ENCODE data around the gene IL21R. TPM values are rescaled to one million over a fixed set of nuclear protein-coding genes. Genes with fewer than 3 reads are reported as not detected.

The IL21R gene
- total and polyA plus RNA-seq, 10 of the 15 experiments (the other 5 are each of a cell fraction or from before 2014, with no cell fraction given) = 5.3 to 138 (median 82.5) TPM

GRCh38 chr16:27404163-27404823 is 2.3 kb downstream of the IL21R start (continued):
- TF ChIP-seq NFYB (IDR thresholded peaks at IDR 0.05; ENCODE audit: insufficient read depth, low read depth, low read length) = no peak
- TF ChIP-seq, protein P1, sequence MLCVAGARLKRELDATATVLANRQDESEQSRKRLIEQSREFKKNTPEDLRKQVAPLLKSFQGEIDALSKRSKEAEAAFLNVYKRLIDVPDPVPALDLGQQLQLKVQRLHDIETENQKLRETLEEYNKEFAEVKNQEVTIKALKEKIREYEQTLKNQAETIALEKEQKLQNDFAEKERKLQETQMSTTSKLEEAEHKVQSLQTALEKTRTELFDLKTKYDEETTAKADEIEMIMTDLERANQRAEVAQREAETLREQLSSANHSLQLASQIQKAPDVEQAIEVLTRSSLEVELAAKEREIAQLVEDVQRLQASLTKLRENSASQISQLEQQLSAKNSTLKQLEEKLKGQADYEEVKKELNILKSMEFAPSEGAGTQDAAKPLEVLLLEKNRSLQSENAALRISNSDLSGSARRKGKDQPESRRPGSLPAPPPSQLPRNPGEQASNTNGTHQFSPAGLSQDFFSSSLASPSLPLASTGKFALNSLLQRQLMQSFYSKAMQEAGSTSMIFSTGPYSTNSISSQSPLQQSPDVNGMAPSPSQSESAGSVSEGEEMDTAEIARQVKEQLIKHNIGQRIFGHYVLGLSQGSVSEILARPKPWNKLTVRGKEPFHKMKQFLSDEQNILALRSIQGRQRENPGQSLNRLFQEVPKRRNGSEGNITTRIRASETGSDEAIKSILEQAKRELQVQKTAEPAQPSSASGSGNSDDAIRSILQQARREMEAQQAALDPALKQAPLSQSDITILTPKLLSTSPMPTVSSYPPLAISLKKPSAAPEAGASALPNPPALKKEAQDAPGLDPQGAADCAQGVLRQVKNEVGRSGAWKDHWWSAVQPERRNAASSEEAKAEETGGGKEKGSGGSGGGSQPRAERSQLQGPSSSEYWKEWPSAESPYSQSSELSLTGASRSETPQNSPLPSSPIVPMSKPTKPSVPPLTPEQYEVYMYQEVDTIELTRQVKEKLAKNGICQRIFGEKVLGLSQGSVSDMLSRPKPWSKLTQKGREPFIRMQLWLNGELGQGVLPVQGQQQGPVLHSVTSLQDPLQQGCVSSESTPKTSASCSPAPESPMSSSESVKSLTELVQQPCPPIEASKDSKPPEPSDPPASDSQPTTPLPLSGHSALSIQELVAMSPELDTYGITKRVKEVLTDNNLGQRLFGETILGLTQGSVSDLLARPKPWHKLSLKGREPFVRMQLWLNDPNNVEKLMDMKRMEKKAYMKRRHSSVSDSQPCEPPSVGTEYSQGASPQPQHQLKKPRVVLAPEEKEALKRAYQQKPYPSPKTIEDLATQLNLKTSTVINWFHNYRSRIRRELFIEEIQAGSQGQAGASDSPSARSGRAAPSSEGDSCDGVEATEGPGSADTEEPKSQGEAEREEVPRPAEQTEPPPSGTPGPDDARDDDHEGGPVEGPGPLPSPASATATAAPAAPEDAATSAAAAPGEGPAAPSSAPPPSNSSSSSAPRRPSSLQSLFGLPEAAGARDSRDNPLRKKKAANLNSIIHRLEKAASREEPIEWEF (IDR thresholded peaks at IDR 0.05; ENCODE audit: insufficient replicate concordance, low read depth, low read length) = no peak
- no peak for TF ChIP-seq YBX1 (IDR thresholded peaks at IDR 0.05)
- no peak for TF ChIP-seq SMAD5 (IDR thresholded peaks at IDR 0.05; ENCODE audit: low read depth)
- TF ChIP-seq SUPT20H (IDR thresholded peaks at IDR 0.05; ENCODE audit: borderline replicate concordance, control insufficient read depth, low read depth, low read length) = no peak
- TF ChIP-seq TCF3 (IDR thresholded peaks at IDR 0.05; ENCODE audit: borderline replicate concordance, insufficient read depth, low read depth, low read length) = no peak
- no peak for TF ChIP-seq IRF3 (IDR thresholded peaks at IDR 0.05)
- no peak for TF ChIP-seq ZNF207 (IDR thresholded peaks at IDR 0.05; ENCODE audit: borderline replicate concordance)
- TF ChIP-seq KLF5 (IDR thresholded peaks at IDR 0.05; ENCODE audit: partially characterized antibody) = no peak
- no peak for TF ChIP-seq ZNF217 (IDR thresholded peaks at IDR 0.05)
- TF ChIP-seq ZNF384 (IDR thresholded peaks at IDR 0.05; ENCODE audit: borderline replicate concordance, low read depth, low read length) = no peak
- TF ChIP-seq HDGF (IDR thresholded peaks at IDR 0.05) = no peak
- TF ChIP-seq POLR2AphosphoS2 (IDR thresholded peaks at IDR 0.05; ENCODE audit: low read depth, low read length) = peak; percentile 34; the same call in 1 of the 2 replicates
- TF ChIP-seq WRNIP1 (IDR thresholded peaks at IDR 0.05; ENCODE audit: borderline replicate concordance, low read depth, low read length) = no peak; the same call in 1 of the 2 replicates
- TF ChIP-seq NR2C2 (IDR thresholded peaks at IDR 0.05; ENCODE audit: borderline replicate concordance, control insufficient read depth, insufficient read length, low read depth) = no peak
- TF ChIP-seq, protein P2, sequence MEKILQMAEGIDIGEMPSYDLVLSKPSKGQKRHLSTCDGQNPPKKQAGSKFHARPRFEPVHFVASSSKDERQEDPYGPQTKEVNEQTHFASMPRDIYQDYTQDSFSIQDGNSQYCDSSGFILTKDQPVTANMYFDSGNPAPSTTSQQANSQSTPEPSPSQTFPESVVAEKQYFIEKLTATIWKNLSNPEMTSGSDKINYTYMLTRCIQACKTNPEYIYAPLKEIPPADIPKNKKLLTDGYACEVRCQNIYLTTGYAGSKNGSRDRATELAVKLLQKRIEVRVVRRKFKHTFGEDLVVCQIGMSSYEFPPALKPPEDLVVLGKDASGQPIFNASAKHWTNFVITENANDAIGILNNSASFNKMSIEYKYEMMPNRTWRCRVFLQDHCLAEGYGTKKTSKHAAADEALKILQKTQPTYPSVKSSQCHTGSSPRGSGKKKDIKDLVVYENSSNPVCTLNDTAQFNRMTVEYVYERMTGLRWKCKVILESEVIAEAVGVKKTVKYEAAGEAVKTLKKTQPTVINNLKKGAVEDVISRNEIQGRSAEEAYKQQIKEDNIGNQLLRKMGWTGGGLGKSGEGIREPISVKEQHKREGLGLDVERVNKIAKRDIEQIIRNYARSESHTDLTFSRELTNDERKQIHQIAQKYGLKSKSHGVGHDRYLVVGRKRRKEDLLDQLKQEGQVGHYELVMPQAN (conservative IDR thresholded peaks at IDR 0.05) = no peak
- TF ChIP-seq MYC (IDR thresholded peaks at IDR 0.05; ENCODE audit: insufficient read depth, insufficient read length, insufficient replicate concordance, low read length, severe bottlenecking) = no peak
- no peak for TF ChIP-seq NFIC (IDR thresholded peaks at IDR 0.05; ENCODE audit: low read depth, low read length)
